Adrenal gland (tissue), 12 donors: ENCODE data around the gene NEU2. TPM values are rescaled to one million over a fixed set of nuclear protein-coding genes. Genes with fewer than 3 reads are reported as not detected.
A peak's percentile ranks its signal among the peaks of the same experiment; 100 is the strongest.
"Not testable (repeated sequence)": the region's sequence is repeated elsewhere in the genome, so short reads cannot be mapped to it uniquely, and the experiment has no call there.

Source experiments
- DNase-seq, 7 donors: peaks; one replicate each; pipeline ENCODE4 v3.0.0-alpha.2; 2019 to 2020
- H3K27ac ChIP-seq, 5 donors: fragments of 200-600 bp; sonication (generic) in 4 of 5; 1 replicate in 3 of 5; 2 replicates in 2 of 5; pipeline versions ENCODE4 v1.5.1 to v1.8.0; 2016 to 2020; ENCODE audit warnings: mild to moderate bottlenecking in 1 of 5
- H3K27me3 ChIP-seq: fragments of 200-600 bp; 2 replicates; pipeline ENCODE4 v1.8.0; 2021
- H3K36me3 ChIP-seq, 2 donors: fragments of 200-600 bp; replicated peaks in 1 of 2; 1 replicate in 1 of 2; 2 replicates in 1 of 2; pipeline versions ENCODE4 v1.5.1 to v1.8.0; 2018 to 2022
- H3K4me1 ChIP-seq, 2 donors: fragments of 200-600 bp; replicated peaks in 1 of 2; 1 replicate in 1 of 2; 2 replicates in 1 of 2; pipeline versions ENCODE4 v1.5.1 to v1.8.0; 2018 to 2021
- H3K4me3 ChIP-seq, 4 donors: fragments of 200-600 bp; sonication (generic) in 3 of 4; one replicate each; pipeline ENCODE4 v1.5.1; 2016 to 2018
- H3K9me3 ChIP-seq, 3 donors: fragments of 200-600 bp; sonication (generic) in 1 of 3; replicated peaks in 1 of 3; 1 replicate in 2 of 3; 2 replicates in 1 of 3; pipeline versions ENCODE4 v1.5.1 to v1.8.0; 2016 to 2021
- POLR2A ChIP-seq, 2 donors: fragments of 450-650 bp; IDR thresholded peaks; one replicate each; pipeline ENCODE4 v1.6.1; 2017; ENCODE audit warnings: antibody characterized with exemption in 2 of 2, mild to moderate bottlenecking in 2 of 2, moderate library complexity in 1 of 2
- WGBS, 4 donors: extraction: QIAGEN DNeasy Blood & Tissue Kit in 2 of 4; methylation state at CpG; one replicate each; pipeline versions ENCODE4 v1.1.5 to v1.1.7; 2013 to 2017; 5-methylcytosine and 5-hydroxymethylcytosine counted together
- intact Hi-C, 2 donors: fragments of 100-400 bp; cut with DNase I; formaldehyde crosslinking; loops; one replicate each; pipeline versions ENCODE4 v1.14.1 to v1.15.0; 2022 to 2023
- polyA plus RNA-seq, 3 donors: library from polyadenylated mRNA; stranded (reverse); fragments of 200-250 nt in 2 of 3; fragments of 350-450 nt in 1 of 3; fragmentation: Illumina TruSeq in 1 of 3; extraction: RNeasy Lipid Tissue Mini Kit (QIAGEN cat#74804) in 1 of 3; gene quantifications; one replicate each; pipeline ENCODE4 v1.2.3, GENCODE V29; 2013 to 2014
- total RNA-seq, 9 donors: library from RNA; depleted of rRNA in 4 of 9; stranded (reverse); fragments of >200 nt in 4 of 9; fragments of 120-200 nt in 1 of 9; fragmentation: NEBNext Ultra II Directional in 1 of 9; extraction: Animal tissue kit (Norgen Biotek cat#: 25700) in 1 of 9; gene quantifications; one replicate each; pipeline versions ENCODE4 v1.1.0 to v1.2.4, GENCODE V29; 2013 to 2023
- TF ChIP-seq, protein P1 (sequence below), 6 experiments: fragments of 450-650 bp in 4 of 6; fragments of 200-600 bp in 2 of 6; sonication (generic) in 1 of 6; IDR thresholded peaks; 1 replicate in 5 of 6; 2 replicates in 1 of 6; pipeline versions ENCODE4 v1.5.1 to v1.8.0; 2016 to 2021; ENCODE audit warnings: antibody characterized with exemption in 6 of 6, mild to moderate bottlenecking in 2 of 6, moderate library complexity in 1 of 6
- donor health status: healthy with polysubstance abuse.
- donor health status: Bipolar disorder and iron deficiency.
- donor health status: DM: yes; HTN: yes; CAD: no.
- donor health status: DM: no; HTN: no; CAD: no.
- donor health status: DM: no; HTN: no; CAD: no.
- donor health status: DM: yes; HTN: yes; CAD: no.

NEU2 gene
- total and polyA plus RNA-seq, 12 donors, result not detected

DNA sequence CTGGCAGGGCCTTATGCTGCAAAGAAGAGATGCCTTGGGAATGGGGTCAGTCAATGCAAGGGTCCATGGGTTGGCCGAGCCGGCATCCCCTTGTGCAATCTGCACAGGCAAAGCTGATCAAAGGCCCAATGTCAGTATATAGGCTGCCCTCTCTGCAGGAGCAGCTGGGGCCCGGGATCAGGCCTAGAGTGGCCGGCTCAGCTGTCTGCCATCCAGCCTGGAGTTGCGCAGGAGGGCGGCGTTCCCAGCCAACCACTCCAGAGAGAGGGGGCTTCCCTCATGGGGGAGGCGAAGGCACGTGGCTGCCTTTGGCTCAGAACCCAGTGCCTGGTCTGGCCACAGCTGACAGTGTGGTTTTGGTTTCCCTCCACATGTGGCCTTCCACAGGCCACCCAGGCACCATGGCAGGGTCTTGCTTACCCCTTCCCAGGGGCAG is 31.5 kb downstream of the NEU2 start:
- Histone ChIP-seq H3K27me3 (no peaks in the 10 kb centered on the region), H3K27ac (no peak overlapping the region), H3K9me3 (no peaks in the 10 kb centered on the region), H3K4me1 (no peaks in the 10 kb centered on the region), H3K4me3 (no peak overlapping the region), H3K36me3 (no peaks in the 10 kb centered on the region)
- TF ChIP-seq POLR2A (IDR thresholded peaks at IDR 0.05), result no peak
- TF ChIP-seq, protein P1, sequence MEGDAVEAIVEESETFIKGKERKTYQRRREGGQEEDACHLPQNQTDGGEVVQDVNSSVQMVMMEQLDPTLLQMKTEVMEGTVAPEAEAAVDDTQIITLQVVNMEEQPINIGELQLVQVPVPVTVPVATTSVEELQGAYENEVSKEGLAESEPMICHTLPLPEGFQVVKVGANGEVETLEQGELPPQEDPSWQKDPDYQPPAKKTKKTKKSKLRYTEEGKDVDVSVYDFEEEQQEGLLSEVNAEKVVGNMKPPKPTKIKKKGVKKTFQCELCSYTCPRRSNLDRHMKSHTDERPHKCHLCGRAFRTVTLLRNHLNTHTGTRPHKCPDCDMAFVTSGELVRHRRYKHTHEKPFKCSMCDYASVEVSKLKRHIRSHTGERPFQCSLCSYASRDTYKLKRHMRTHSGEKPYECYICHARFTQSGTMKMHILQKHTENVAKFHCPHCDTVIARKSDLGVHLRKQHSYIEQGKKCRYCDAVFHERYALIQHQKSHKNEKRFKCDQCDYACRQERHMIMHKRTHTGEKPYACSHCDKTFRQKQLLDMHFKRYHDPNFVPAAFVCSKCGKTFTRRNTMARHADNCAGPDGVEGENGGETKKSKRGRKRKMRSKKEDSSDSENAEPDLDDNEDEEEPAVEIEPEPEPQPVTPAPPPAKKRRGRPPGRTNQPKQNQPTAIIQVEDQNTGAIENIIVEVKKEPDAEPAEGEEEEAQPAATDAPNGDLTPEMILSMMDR (IDR thresholded peaks at IDR 0.05), result no peak
- intact Hi-C loops, result loop anchor here in 1 of 2 donors (10.0 kb wide), 1 partner anchor 181 kb away; no protein-coding TSS in a partner anchor
- no peak for DNase-seq
- 78 to 94% (median 88%) methylated on average over 7 to 9 of the region's 9 CpGs for WGBS, 4 donors

GRCh38 chr2:233064530-233065199 is 32.2 kb downstream of the NEU2 start:
- H3K4me3 ChIP-seq, result no peak overlapping the region
- no peaks in the 10 kb centered on the region for H3K9me3 ChIP-seq
- intact Hi-C loops, result loop anchor here in 1 of 2 donors (10.0 kb wide), 1 partner anchor 180 kb away; no protein-coding TSS in a partner anchor
- no peak for TF ChIP-seq POLR2A (IDR thresholded peaks at IDR 0.05)
- TF ChIP-seq, protein P1 (IDR thresholded peaks at IDR 0.05), result no peak
- H3K27ac ChIP-seq, result no peak overlapping the region
- H3K4me1 ChIP-seq, result no peaks in the 10 kb centered on the region
- H3K27me3 ChIP-seq, result no peaks in the 10 kb centered on the region
- no peak for DNase-seq
- no peaks in the 10 kb centered on the region for H3K36me3 ChIP-seq
- WGBS, 4 donors, result 74 to 88% (median 83%) methylated on average over 15 to 16 of the region's 16 CpGs

DNA sequence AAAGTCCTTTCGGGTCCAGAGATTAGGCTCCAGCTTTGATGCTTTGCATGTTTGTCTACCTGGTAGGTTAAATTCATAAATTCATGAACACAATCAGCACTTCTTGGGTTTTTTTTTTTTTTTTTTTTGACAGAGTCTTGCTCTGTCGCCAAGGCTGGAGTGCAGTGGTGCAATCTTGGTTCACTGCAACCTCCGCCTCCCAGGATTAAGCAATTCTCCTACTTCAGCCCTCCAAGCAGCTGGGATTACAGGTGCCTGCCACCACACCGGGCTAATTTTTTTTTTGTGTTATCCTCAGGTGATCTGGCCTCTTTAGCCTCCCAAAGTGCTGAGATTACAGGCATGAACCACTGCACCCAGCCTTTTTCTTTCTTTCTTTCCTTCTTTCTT is 32.7 kb downstream of the NEU2 start:
- not testable (repeated sequence) for H3K4me1 ChIP-seq
- peak in 1 of 7 donors; percentile 14 for DNase-seq
- 66 to 79% (median 72%) methylated on average over 4 of the region's 4 CpGs for WGBS, 4 donors

DNA sequence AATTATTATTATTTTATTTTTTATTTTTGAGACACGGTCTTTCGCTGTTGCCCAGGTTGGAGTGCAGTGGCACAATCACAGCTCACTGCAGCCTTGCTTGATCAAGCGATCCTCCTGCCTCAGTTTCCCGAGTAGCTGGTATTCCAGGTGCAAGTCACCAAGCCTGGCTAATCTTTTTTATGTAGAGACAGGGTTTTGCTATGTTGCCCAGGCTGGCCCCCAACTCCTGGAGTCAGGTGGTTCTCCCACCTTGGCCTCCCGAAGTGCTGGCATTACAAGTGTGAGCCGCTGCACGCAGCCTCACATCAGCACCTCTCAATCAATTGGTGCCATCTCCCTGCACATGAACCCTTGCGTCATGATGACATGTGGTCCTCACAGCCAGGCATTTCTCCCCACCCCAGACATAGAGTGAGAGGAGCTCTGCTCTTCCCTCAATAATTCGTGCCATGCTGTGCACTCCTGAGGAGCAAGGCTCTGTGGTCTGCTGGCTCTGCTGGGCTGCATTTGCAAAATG is 33.5 kb downstream of the NEU2 start:
- no peak overlapping the region for H3K4me3 ChIP-seq
- no peaks in the 10 kb centered on the region for H3K9me3 ChIP-seq
- TF ChIP-seq POLR2A (IDR thresholded peaks at IDR 0.05), result no peak
- TF ChIP-seq, protein P1 (IDR thresholded peaks at IDR 0.05), result no peak
- intact Hi-C loops, result loop anchor here in 1 of 2 donors (10.0 kb wide), 1 partner anchor 179 kb away; no protein-coding TSS in a partner anchor
- DNase-seq, result peak in 3 of 7 donors; percentile 4 to 6 (median 5)
- 85 to 90% (median 88%) methylated on average over 9 of the region's 9 CpGs for WGBS, 4 donors
- H3K4me1 ChIP-seq, result no peaks in the 10 kb centered on the region
- no peak overlapping the region for H3K27ac ChIP-seq
- no peaks in the 10 kb centered on the region for H3K36me3 ChIP-seq
- no peaks in the 10 kb centered on the region for H3K27me3 ChIP-seq

More for the DNA sequence above, 32.7 kb downstream of the NEU2 start:
- not testable (repeated sequence) for H3K27me3 ChIP-seq, H3K36me3 ChIP-seq, H3K27ac ChIP-seq, H3K9me3 ChIP-seq, H3K4me3 ChIP-seq
- intact Hi-C loops, result loop anchor here in 1 of 2 donors (10.0 kb wide), 1 partner anchor 180 kb away; no protein-coding TSS in a partner anchor
